Measurements from ENCODE around the gene KRT77. TPM values are rescaled to one million over a fixed set of nuclear protein-coding genes. Genes with fewer than 3 reads are reported as not detected.

The KRT77 gene
- total and polyA plus RNA-seq, 10 of the 15 experiments (the other 5 are each of a cell fraction or from before 2014, with no cell fraction given), result not detected

DNA sequence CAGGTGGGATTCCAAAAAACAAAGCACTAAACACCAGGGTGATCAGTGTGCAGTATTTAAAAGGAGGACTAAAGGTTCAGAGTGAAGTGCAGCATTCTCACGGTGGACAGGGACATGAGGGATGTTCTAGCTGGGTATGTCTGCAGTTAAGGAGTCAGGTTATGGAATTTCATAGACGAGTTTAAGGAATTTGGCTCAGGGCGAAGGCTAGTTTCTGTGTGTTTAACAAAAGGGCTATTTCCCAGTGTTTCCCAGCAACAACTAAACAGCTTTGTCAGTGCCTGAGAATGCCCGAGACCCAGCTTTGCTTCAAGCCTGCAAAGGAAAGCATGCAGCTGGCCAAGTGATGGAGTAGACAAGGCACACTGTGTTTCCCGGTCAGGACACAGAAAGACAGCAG is 30.1 kb downstream of the KRT77 start:
- no peaks in the 10 kb centered on the region for H3K4me1 ChIP-seq (ENCODE audit: control insufficient read depth, insufficient read depth, low read length)
- CTCF ChIA-PET, result no interaction called here
- BruUV-seq (replicated peaks), result no TSS peak
- POLR2A ChIA-PET, result no interaction called here
- WGBS (ENCODE audit: insufficient coverage, insufficient replicate concordance, low lambda C conversion rate, missing lambda C conversion rate), result 3% methylated on average over 5 of the region's 5 CpGs
- no peaks in the 10 kb centered on the region for H4K20me1 ChIP-seq (ENCODE audit: control insufficient read depth, insufficient read depth)
- ATAC-seq (no peak), DNase-seq (ENCODE audit: low read depth, low spot score) (no peak), FAIRE-seq (no peak)
- in situ Hi-C loops (cut with MboI) (no loop called here), intact Hi-C loops (cut with micrococcal nuclease; ENCODE audit: unreplicated experiment) (no loop called here)
- RAD21 ChIA-PET (ENCODE audit: unreplicated experiment), result no interaction called here
- no peak overlapping the region for H3K9ac ChIP-seq (ENCODE audit: control insufficient read depth, insufficient read depth, low read length)
- SMC1A ChIA-PET (ENCODE audit: uncharacterized antibody, unreplicated experiment), result interaction anchor here (0.9 kb wide), 1 partner anchor 10 kb away, joined by 3 read pairs; no protein-coding TSS in a partner anchor
- no peaks in the 10 kb centered on the region for H3K9me3 ChIP-seq (replicated peaks; ENCODE audit: control insufficient read depth, insufficient read depth, low read length)
- no peak overlapping the region for H3K4me2 ChIP-seq (ENCODE audit: control insufficient read depth, insufficient read depth)
- H3K27ac ChIP-seq (ENCODE audit: control insufficient read depth, insufficient read depth), result no peak overlapping the region
- no peaks in the 10 kb centered on the region for H3K36me3 ChIP-seq (ENCODE audit: control insufficient read depth in 2 of 2, insufficient read depth in 2 of 2, low read length in 1 of 2)
- H3K27me3 ChIP-seq (replicated peaks in 1 of 2; ENCODE audit: control insufficient read depth in 2 of 2, insufficient read depth in 2 of 2, low read length in 1 of 2), result no peaks in the 10 kb centered on the region; a peak in 2 of 4 replicates
- TF ChIP-seq PML (IDR thresholded peaks at IDR 0.05; ENCODE audit: low read length), result no peak
- no peak for TF ChIP-seq LARP7 (IDR thresholded peaks at IDR 0.05)
- TF ChIP-seq, protein P1, sequence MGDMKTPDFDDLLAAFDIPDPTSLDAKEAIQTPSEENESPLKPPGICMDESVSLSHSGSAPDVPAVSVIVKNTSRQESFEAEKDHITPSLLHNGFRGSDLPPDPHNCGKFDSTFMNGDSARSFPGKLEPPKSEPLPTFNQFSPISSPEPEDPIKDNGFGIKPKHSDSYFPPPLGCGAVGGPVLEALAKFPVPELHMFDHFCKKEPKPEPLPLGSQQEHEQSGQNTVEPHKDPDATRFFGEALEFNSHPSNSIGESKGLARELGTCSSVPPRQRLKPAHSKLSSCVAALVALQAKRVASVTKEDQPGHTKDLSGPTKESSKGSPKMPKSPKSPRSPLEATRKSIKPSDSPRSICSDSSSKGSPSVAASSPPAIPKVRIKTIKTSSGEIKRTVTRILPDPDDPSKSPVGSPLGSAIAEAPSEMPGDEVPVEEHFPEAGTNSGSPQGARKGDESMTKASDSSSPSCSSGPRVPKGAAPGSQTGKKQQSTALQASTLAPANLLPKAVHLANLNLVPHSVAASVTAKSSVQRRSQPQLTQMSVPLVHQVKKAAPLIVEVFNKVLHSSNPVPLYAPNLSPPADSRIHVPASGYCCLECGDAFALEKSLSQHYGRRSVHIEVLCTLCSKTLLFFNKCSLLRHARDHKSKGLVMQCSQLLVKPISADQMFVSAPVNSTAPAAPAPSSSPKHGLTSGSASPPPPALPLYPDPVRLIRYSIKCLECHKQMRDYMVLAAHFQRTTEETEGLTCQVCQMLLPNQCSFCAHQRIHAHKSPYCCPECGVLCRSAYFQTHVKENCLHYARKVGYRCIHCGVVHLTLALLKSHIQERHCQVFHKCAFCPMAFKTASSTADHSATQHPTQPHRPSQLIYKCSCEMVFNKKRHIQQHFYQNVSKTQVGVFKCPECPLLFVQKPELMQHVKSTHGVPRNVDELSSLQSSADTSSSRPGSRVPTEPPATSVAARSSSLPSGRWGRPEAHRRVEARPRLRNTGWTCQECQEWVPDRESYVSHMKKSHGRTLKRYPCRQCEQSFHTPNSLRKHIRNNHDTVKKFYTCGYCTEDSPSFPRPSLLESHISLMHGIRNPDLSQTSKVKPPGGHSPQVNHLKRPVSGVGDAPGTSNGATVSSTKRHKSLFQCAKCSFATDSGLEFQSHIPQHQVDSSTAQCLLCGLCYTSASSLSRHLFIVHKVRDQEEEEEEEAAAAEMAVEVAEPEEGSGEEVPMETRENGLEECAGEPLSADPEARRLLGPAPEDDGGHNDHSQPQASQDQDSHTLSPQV (IDR thresholded peaks at IDR 0.05), result no peak
- TF ChIP-seq, protein P2, sequence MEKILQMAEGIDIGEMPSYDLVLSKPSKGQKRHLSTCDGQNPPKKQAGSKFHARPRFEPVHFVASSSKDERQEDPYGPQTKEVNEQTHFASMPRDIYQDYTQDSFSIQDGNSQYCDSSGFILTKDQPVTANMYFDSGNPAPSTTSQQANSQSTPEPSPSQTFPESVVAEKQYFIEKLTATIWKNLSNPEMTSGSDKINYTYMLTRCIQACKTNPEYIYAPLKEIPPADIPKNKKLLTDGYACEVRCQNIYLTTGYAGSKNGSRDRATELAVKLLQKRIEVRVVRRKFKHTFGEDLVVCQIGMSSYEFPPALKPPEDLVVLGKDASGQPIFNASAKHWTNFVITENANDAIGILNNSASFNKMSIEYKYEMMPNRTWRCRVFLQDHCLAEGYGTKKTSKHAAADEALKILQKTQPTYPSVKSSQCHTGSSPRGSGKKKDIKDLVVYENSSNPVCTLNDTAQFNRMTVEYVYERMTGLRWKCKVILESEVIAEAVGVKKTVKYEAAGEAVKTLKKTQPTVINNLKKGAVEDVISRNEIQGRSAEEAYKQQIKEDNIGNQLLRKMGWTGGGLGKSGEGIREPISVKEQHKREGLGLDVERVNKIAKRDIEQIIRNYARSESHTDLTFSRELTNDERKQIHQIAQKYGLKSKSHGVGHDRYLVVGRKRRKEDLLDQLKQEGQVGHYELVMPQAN (conservative IDR thresholded peaks at IDR 0.05), result no peak
- no peak overlapping the region for H3K4me3 ChIP-seq
- no peaks in the 10 kb centered on the region for H3K79me2 ChIP-seq (ENCODE audit: control insufficient read depth, insufficient read depth, low read length)
- H2AFZ ChIP-seq (ENCODE audit: control insufficient read depth, low read depth, low read length), result no peak overlapping the region

All from GM12878 (cell line).